DLD1 (cell line): ENCODE measurements around the gene LTF.

Source experiments
- in situ Hi-C: cut with HindIII; loops from 2 replicates; pipeline ENCODE4 v1.10.0; 2017; ENCODE audit warnings: low sequenced_read_pairs

Gene LTF

GRCh38 chr3:46491089-46492070 lies 26.7 kb upstream of the LTF start:
- in situ Hi-C loops: no loop called here

GRCh38 chr3:46490338-46491084 lies 25.8 kb upstream of the LTF start:
- in situ Hi-C loops: no loop called here

GRCh38 chr3:46489875-46490274 lies 25.2 kb upstream of the LTF start:
- in situ Hi-C loops: no loop called here

DNA sequence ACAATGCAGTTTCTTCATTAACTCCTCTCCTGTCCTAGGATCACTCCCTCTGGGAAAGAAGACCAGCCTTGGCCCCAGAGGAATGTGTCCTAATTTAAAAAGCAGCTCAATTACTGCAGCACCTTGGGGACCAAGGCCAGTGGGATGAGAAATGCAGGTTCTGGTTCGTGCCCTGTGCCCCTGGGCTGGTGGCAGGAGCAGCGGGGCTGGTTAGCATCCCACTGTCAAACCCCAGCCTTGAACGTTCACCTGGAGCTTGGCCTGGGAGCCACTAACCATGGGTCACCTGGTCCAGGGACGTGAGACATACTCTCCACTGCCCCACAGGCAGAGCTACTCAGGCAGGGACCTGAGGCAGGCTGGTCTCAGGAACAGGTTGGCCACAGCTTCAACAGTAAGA lies 24.7 kb upstream of the LTF start:
- in situ Hi-C loops: no loop called here

DNA sequence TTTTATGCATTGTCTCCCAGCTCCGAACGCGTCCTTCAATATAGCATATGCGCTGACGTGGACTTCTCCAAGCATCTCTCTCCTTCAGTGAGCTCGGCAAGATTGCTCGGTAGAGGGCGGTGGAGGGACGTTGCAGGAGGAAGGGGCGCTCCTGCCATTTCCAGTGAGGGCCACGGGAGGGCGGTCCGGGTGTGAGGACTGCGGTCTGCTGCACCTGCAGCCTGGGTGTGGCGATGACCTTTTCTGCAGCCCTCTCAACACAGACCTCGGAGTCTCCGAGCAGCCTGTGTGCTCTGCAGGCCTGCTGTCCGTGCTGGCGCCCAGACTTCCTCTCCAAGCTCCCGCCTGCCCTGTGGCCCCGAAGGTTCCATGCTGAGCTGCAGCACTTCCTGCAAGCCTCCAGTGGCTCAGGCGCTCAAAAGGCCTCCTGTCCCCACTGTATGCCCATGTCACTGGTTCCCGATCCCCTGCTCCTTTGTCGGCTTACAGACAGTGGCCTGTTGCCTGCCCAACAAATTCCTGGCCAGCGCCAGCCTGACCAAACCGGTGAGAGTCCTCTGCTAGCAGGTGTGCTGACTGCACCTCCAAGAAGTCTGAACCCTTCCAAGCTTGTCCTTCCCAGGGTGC lies 24.1 kb upstream of the LTF start:
- in situ Hi-C loops: no loop called here

DNA sequence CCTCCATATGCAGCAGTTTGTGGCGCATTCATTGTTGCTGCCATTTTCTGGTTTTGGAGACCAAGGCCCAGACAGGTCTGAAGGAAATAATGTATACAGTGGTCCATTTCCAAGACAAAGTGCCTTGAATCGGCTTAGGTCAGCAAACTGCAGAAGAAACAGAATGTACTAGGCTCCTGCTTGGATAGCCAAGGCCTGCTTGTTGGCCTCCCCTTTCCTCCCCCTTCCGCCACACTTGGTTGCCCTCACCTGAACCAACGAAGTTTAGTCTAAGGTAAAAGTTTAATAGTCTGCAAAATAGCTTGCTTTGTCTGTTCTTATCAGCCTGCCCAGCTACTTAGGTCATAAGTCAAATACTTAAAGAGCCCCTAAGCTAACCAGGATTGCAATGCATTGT lies 21.1 kb upstream of the LTF start:
- in situ Hi-C loops: no loop called here

DNA sequence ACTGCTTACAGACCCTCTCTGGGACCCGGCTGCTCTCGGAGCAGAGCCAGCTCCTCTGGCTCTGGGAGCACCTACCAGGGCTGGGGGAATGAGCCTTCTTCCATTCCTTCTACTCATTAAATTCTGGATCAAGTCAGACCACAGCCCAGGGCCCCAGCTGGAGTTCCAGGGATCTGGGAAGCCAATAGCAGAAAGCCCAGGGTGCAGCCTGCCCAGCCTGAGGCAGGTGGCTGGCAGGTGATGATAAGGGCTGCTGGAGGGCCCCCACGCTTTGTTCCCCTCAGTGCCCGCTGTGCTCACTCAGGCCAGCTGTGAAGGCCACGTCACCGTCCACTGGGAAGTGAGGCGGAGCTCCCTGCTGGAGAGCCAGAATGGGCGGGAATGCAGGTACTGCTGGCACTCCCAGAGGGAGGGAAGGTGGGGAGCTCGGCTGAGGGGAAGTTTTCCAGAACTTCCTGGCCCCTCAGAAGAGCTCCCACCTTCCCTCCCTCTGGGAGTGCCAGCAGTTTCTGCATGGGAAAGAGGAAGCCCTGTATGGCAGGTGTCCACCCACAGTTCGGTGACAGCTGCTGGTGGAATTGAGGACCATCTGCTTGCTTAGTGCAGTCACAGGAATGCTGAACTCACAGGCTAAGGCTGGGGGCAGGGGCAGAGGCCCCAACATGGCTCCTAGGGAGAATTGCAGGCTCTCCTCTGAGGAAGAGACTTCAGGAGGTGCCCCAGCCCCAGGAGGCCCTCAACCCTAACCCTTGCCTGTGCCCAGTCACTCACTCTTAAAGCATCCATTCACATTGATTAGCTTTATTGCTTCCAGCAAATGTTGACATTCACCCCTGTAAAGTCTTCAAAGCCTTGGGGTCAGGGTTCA lies 20.4 kb upstream of the LTF start:
- in situ Hi-C loops: no loop called here

GRCh38 chr3:46484388-46484787 lies 19.7 kb upstream of the LTF start:
- in situ Hi-C loops: no loop called here

DNA sequence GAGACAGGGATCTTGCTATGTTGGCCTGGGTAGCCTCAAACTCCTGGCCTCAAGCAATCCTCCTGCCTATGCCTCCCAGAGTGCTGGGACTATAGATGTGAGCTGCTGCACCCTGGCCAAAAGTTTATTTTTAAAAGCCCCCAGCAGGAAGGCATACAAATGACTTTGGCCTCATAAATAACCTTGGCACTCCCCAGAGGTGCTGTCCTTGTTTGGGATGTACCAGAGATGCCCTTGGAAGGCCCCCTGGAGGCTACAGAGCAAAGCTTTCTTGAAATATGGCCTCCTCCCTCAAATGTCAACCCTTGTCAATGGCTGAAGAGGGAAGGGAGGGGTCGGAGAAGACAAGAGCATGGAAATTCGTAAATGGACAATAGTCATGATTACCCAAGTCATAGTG lies 19.1 kb upstream of the LTF start:
- in situ Hi-C loops: no loop called here

- in situ Hi-C loops: no loop called here
Observed at GRCh38 chr3:46482632-46483350, 18.1 kb upstream of the LTF start.

GRCh38 chr3:46481636-46482035 lies 16.9 kb upstream of the LTF start:
- in situ Hi-C loops: no loop called here

DNA sequence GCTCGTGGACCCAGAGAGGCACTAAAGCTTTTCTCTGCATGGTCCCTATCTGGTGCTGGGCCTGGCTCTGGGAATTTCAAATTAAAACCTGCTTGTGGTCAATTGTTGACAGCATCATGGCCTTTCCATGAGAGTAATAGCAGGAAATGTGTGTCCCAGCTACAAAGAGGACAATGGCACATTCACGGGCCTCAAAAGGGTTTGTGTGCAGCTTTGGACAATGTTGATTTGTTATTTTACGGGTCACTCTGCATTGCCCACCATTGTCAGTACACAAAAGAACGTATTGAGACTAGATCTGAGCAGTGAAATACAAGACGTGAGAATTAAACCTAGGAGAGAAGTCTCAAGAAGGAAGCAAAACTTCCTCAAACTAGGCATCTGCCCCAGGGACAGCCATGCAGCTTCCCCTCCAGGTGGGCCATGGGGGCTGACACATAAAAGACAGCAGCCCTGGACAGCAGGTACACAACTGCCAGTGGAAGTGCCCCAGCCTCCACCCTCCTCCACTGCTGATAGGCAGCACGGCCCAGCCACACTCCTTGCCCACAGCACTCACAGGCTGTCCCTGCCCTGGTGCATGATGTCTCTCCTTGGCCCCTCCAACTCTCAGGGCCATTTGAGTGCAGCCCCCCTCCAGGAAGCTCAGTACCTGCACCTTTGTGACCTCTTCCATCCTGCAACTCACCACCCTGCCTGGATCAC lies 15.9 kb upstream of the LTF start:
- in situ Hi-C loops: no loop called here

- in situ Hi-C loops: no loop called here
Observed at GRCh38 chr3:46479696-46480095, 15.0 kb upstream of the LTF start.

GRCh38 chr3:46479021-46479420 lies 14.3 kb upstream of the LTF start:
- in situ Hi-C loops: no loop called here

GRCh38 chr3:46478341-46478740 lies 13.6 kb upstream of the LTF start:
- in situ Hi-C loops: no loop called here

- in situ Hi-C loops: no loop called here
Observed at GRCh38 chr3:46477756-46478155, 13.1 kb upstream of the LTF start.

- in situ Hi-C loops: no loop called here
Observed at GRCh38 chr3:46477145-46477544, 12.4 kb upstream of the LTF start.

DNA sequence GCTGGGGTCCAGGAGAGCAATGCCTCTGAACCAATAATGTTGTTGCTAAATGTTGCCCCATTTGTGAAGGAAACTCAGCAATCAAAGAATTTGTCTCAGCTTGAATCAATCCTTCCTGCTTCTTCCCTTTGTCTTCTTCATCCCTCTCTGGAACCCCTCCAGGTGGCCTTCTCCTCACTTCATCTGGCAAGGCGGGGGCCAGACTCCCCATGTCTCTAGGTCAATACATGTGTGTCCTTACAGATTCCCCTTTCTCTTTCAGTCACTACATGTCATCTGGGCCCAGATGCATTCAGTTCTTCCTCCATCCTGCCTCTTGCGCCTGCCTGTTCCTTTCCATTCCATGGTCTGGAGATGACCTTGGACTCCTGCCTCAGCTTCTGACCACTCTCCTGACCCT lies 8.0 kb upstream of the LTF start:
- in situ Hi-C loops: no loop called here

- in situ Hi-C loops: no loop called here
Observed at GRCh38 chr3:46471371-46471914, 6.7 kb upstream of the LTF start.
